CD4-positive, alpha-beta T cell treated with Interleukin-12 subunit alpha and Interleukin-12 subunit beta, for 1 hour (primary cell): ENCODE measurements around the gene CTBP2.
"Not testable (repeated sequence)": the region's sequence is repeated elsewhere in the genome, so short reads cannot be mapped to it uniquely, and the experiment has no call there.

Source experiments
- DNase-seq: peaks from one replicate; pipeline ENCODE4 v3.0.0-alpha.2; 2020

Gene CTBP2

GRCh38 chr10:125157505-125157904 is 2.9 kb downstream of the CTBP2 start:
- DNase-seq: no peak

- DNase-seq: no peak
These were observed 3.5 kb downstream of the CTBP2 start for GRCh38 chr10:125156739-125157480.

GRCh38 chr10:125156196-125156595 is 4.2 kb downstream of the CTBP2 start:
- no peak for DNase-seq

GRCh38 chr10:125155101-125155500 is 5.3 kb downstream of the CTBP2 start:
- no peak for DNase-seq

- no peak for DNase-seq
These were observed 5.8 kb downstream of the CTBP2 start for GRCh38 chr10:125154529-125154928.

GRCh38 chr10:125153703-125154490 is 6.5 kb downstream of the CTBP2 start:
- no peak for DNase-seq

GRCh38 chr10:125152450-125153368 is 7.7 kb downstream of the CTBP2 start:
- no peak for DNase-seq

GRCh38 chr10:125151553-125152449 is 8.6 kb downstream of the CTBP2 start:
- DNase-seq: no peak

- no peak for DNase-seq
These were observed 9.2 kb downstream of the CTBP2 start for GRCh38 chr10:125151170-125151552.

GRCh38 chr10:125150376-125151083 is 9.8 kb downstream of the CTBP2 start:
- DNase-seq: not testable (repeated sequence)

GRCh38 chr10:125149680-125150047 is 10.7 kb downstream of the CTBP2 start:
- no peak for DNase-seq

GRCh38 chr10:125149036-125149679 is 11.2 kb downstream of the CTBP2 start:
- DNase-seq: no peak

- no peak for DNase-seq
These were observed 11.8 kb downstream of the CTBP2 start for GRCh38 chr10:125148528-125148927.

- DNase-seq: no peak
These were observed 12.4 kb downstream of the CTBP2 start for GRCh38 chr10:125147971-125148439.

- DNase-seq: no peak
These were observed 13.4 kb downstream of the CTBP2 start for GRCh38 chr10:125146791-125147579.

- no peak for DNase-seq
These were observed 14.7 kb downstream of the CTBP2 start for GRCh38 chr10:125145636-125146035.

- DNase-seq: no peak
These were observed 15.4 kb downstream of the CTBP2 start for GRCh38 chr10:125144693-125145623.

- no peak for DNase-seq
These were observed 16.2 kb downstream of the CTBP2 start for GRCh38 chr10:125144206-125144605.

- DNase-seq: no peak
These were observed 17.4 kb downstream of the CTBP2 start for GRCh38 chr10:125142946-125143345.
